ENCODE data around the gene FXYD2. TPM values are rescaled to one million over a fixed set of nuclear protein-coding genes. Genes with fewer than 3 reads are reported as not detected.

Gene FXYD2
- total RNA-seq, 4 donors from 2014 or later, result not detected

- Histone ChIP-seq H3K9me3 (no peaks in the 10 kb centered on the region), H3K4me1 (peaks cover 37% of the 10 kb centered on the region), H3K27me3 (no peaks in the 10 kb centered on the region), H3K4me3 (no peak overlapping the region), H3K36me3 (no peaks in the 10 kb centered on the region), H3K27ac (no peak overlapping the region)
- 81% methylated on average over 21 of the region's 33 CpGs for WGBS
- DNase-seq (ENCODE audit: low spot score in 2 of 2), result peak in 1 of 2 donors; percentile 60
- peak in 1 of 2 donors; percentile 55 for TF ChIP-seq CTCF (IDR thresholded peaks at IDR 0.05)
- TF ChIP-seq EP300 (IDR thresholded peaks at IDR 0.05), result no peak
- TF ChIP-seq POLR2AphosphoS5 (IDR thresholded peaks at IDR 0.05), result no peak
- TF ChIP-seq POLR2A (IDR thresholded peaks at IDR 0.05), result no peak
Observed at GRCh38 chr11:117822074-117823033, 2.2 kb downstream of the FXYD2 start.

- Histone ChIP-seq H3K36me3 (no peaks in the 10 kb centered on the region), H3K9me3 (no peaks in the 10 kb centered on the region), H3K4me1 (peaks cover 45% of the 10 kb centered on the region), H3K27me3 (no peaks in the 10 kb centered on the region), H3K27ac (no peak overlapping the region), H3K4me3 (no peak overlapping the region)
- no peak for DNase-seq (ENCODE audit: low spot score in 2 of 2)
- WGBS, result 84% methylated on average over 8 of the region's 12 CpGs
- TF ChIP-seq POLR2AphosphoS5 (IDR thresholded peaks at IDR 0.05) (no peak), POLR2A (IDR thresholded peaks at IDR 0.05) (no peak), CTCF (IDR thresholded peaks at IDR 0.05) (no peak), EP300 (IDR thresholded peaks at IDR 0.05) (no peak)
Observed at GRCh38 chr11:117821431-117821830, 3.1 kb downstream of the FXYD2 start.

DNA sequence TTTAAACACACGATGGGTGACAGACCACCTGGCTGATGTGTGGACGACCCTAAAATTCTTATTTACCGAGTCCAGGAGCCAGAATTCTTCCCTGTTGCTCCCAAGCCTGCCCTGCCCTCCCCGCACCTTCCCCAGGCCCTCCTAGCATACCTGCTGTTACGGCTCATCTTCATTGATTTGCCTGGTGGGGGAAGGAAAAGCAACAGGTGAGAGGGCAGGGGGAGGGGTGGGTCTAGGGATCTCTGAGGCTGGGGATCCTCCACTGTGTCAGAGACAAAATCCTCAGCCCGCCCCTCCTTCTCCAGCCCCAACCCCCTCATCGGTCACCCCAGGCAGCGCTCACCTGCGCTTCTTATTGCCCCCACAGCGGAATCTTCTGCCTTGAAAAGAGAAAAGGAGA is 4.0 kb downstream of the FXYD2 start:
- Histone ChIP-seq H3K4me1 (peaks cover 48% of the 10 kb centered on the region), H3K27me3 (no peaks in the 10 kb centered on the region), H3K36me3 (no peaks in the 10 kb centered on the region), H3K27ac (no peak overlapping the region), H3K4me3 (no peak overlapping the region), H3K9me3 (no peaks in the 10 kb centered on the region)
- WGBS, result 89% methylated on average over 10 of the region's 10 CpGs
- TF ChIP-seq POLR2A (IDR thresholded peaks at IDR 0.05), result no peak
- TF ChIP-seq POLR2AphosphoS5 (IDR thresholded peaks at IDR 0.05), result no peak
- TF ChIP-seq EP300 (IDR thresholded peaks at IDR 0.05), result no peak
- TF ChIP-seq CTCF (IDR thresholded peaks at IDR 0.05), result no peak
- no peak for DNase-seq (ENCODE audit: low spot score in 2 of 2)

DNA sequence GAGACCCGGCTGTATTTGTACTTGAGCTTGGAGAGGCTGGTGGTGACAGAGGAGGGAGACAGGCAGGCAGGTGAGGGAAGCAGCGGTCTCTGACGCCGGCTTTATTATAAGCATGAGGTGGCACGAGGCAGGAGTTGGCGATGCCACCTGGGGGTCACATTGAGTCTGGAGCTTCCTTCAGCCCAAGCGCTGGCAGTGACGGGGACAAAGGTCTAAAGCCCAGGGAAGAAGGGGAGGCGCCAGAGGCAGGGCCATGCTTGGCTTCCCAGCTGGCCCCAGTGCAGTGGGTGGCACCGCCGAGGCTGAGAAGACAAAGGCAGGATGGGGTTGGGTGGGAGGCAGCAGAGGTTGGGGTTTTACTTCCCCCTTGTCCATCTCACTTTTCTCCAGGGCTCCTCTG is 4.5 kb downstream of the FXYD2 start:
- peaks cover 48% of the 10 kb centered on the region for H3K4me1 ChIP-seq
- H3K27me3 ChIP-seq, result no peaks in the 10 kb centered on the region
- H3K27ac ChIP-seq, result no peak overlapping the region
- TF ChIP-seq CTCF (IDR thresholded peaks at IDR 0.05), result no peak
- TF ChIP-seq EP300 (IDR thresholded peaks at IDR 0.05), result no peak
- no peak for TF ChIP-seq POLR2AphosphoS5 (IDR thresholded peaks at IDR 0.05)
- TF ChIP-seq POLR2A (IDR thresholded peaks at IDR 0.05), result no peak
- H3K36me3 ChIP-seq, result no peaks in the 10 kb centered on the region
- no peak for DNase-seq (ENCODE audit: low spot score in 2 of 2)
- H3K9me3 ChIP-seq, result no peaks in the 10 kb centered on the region
- 83% methylated on average over 11 of the region's 11 CpGs for WGBS
- no peak overlapping the region for H3K4me3 ChIP-seq

All from suprapubic skin (tissue), 4 donors.